ENCODE results near the gene C3orf80.
"Not testable (repeated sequence)": the region's sequence is repeated elsewhere in the genome, so short reads cannot be mapped to it uniquely, and the experiment has no call there.

The C3orf80 gene

DNA sequence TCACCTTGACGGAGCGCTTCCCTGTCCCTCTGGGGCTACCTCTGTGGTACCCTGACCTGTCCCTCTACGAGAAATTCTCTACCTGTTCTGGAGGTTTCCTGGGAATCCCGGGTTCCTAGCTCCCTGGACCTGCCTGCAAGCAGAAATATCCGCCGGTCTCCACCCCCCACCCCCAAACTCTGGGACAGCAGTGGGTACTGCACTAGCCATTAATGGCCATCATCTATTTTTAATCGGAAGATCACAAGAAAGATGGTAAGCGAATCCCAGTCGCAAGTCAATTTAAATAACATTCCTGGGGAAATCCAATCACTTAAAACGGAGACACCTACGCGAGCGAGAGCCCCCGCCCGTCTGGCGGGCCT lies 429 bp upstream of the C3orf80 start:
- POLR2A ChIA-PET (ENCODE audit: low non-redundant PET), result no interaction called here
- TF ChIP-seq, protein P1, sequence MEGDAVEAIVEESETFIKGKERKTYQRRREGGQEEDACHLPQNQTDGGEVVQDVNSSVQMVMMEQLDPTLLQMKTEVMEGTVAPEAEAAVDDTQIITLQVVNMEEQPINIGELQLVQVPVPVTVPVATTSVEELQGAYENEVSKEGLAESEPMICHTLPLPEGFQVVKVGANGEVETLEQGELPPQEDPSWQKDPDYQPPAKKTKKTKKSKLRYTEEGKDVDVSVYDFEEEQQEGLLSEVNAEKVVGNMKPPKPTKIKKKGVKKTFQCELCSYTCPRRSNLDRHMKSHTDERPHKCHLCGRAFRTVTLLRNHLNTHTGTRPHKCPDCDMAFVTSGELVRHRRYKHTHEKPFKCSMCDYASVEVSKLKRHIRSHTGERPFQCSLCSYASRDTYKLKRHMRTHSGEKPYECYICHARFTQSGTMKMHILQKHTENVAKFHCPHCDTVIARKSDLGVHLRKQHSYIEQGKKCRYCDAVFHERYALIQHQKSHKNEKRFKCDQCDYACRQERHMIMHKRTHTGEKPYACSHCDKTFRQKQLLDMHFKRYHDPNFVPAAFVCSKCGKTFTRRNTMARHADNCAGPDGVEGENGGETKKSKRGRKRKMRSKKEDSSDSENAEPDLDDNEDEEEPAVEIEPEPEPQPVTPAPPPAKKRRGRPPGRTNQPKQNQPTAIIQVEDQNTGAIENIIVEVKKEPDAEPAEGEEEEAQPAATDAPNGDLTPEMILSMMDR (conservative IDR thresholded peaks at IDR 0.05; ENCODE audit: low read depth), result no peak
- DNase-seq (ENCODE audit: low spot score), result no peak
- H3K27ac ChIP-seq, result no peak overlapping the region
- CTCF ChIA-PET, result interaction anchor here (0.7 kb wide), 1 partner anchor 138 kb away, joined by 3 read pairs; no protein-coding TSS in a partner anchor

DNA sequence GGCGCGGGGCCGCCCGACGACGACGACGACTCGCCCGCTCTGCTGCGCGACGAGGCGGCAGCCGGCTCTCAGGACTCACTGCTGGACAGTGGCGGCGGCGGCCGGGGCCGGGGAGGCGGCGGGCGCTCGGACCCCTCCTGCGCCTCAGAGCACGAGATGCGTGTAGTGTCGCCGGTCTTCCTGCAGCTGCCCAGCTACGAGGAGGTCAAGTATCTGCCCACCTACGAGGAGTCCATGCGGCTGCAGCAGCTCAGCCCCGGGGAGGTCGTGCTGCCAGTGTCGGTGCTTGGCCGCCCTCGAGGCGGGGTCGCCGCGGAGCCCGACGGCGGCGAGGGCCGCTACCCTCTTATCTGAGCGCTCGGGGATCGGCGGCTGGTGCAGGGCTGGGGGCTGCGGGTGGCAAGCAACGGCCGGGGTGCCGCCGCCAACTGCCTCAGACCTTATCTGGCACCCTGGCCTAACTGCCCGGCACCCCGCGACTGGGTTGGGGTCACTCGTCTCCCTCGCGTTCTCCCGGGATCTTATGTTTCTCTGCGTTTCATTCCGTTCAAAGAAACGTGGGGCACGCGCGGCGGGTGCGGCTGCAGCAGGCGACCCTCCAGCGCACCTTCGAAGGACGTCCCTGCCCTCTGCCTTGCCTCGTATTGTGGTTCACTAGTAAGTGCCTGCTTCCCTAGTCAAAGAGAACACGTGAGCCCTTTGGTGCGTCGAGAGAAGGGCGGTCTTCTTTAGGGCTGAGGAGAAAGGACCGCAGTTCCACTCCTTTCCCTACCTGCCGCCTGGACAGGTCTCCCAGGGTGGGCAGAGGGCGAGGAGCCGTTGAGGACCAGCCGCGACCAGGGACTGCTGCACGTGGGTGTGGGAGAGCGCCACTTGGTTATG lies 1.0 kb downstream of the C3orf80 start:
- ChIA-PET CTCF (interaction anchor here (0.6 to 0.9 kb wide), 3 partner anchors 9 to 920 kb away, joined by 3 to 4 read pairs (median 3); no protein-coding TSS in a partner anchor), POLR2A (ENCODE audit: low non-redundant PET) (no interaction called here)
- no peak for DNase-seq (ENCODE audit: low spot score)
- TF ChIP-seq, protein P1 (conservative IDR thresholded peaks at IDR 0.05; ENCODE audit: low read depth), result no peak
- no peak overlapping the region for H3K27ac ChIP-seq

DNA sequence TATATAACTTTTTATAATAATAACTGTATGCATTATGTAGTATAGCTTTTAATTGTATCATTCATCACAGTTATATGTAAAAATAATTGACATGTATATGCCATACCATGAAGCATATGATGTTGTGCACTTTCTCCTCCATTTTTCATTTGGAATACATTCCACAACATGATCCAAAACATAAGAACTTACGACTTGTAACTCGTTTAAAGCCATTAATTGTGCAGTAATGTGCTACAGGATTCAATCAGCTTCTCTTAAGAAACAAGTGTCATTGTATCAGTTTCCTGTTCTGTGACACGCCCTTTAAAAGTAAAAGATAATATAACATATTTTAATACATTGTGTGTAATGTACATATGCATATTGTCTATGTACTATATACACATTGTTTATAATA lies 2.2 kb downstream of the C3orf80 start:
- TF ChIP-seq, protein P1 (conservative IDR thresholded peaks at IDR 0.05; ENCODE audit: low read depth), result no peak
- DNase-seq (ENCODE audit: low spot score), result no peak
- no peak overlapping the region for H3K27ac ChIP-seq
- ChIA-PET CTCF (no interaction called here), POLR2A (ENCODE audit: low non-redundant PET) (no interaction called here)

DNA sequence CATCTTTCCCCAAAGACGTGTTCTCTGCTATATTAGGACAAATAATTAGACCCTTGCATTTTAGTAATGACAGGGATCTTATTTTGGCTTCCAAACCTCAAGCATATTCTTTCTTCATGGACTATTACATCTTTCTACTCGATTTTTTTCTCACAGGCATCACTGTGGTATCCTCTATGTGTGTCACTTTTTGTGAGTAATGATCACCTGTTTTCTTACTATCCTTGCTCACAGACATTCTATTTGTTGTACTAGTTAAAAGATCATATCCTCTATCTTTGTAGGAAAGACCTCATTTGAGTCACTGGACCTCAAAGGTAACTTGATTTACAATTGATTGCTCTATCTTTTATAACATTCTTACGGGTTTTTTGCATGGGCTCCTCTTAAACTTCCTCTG lies 6.8 kb downstream of the C3orf80 start:
- H3K27ac ChIP-seq, result no peak overlapping the region
- TF ChIP-seq, protein P1 (conservative IDR thresholded peaks at IDR 0.05; ENCODE audit: low read depth), result no peak
- CTCF ChIA-PET, result no interaction called here
- POLR2A ChIA-PET (ENCODE audit: low non-redundant PET), result no interaction called here
- DNase-seq (ENCODE audit: low spot score), result no peak

DNA sequence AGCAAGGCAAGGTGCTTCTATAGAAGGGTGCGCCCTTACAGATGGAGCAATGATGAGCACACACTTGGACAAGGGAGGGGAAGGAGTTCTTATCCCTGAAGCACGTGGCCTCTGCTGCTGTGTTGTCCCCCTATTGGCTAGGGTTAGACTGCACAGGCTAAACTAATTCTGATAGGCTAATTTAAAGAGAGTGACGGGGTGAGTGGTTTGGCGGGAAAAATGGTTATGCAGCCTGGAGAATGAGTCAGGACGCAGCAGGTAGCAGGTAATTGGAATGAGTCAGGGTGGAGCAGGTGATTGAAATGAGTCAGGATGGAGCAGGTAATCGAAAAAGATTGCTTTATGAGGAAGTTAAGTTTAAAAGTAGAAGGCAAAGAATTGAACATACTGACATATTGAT lies 15.5 kb downstream of the C3orf80 start:
- CTCF ChIA-PET; POLR2A ChIA-PET (ENCODE audit: low non-redundant PET); H3K27ac ChIP-seq: not testable (repeated sequence)
- peak; percentile 22 for DNase-seq (ENCODE audit: low spot score)

DNA sequence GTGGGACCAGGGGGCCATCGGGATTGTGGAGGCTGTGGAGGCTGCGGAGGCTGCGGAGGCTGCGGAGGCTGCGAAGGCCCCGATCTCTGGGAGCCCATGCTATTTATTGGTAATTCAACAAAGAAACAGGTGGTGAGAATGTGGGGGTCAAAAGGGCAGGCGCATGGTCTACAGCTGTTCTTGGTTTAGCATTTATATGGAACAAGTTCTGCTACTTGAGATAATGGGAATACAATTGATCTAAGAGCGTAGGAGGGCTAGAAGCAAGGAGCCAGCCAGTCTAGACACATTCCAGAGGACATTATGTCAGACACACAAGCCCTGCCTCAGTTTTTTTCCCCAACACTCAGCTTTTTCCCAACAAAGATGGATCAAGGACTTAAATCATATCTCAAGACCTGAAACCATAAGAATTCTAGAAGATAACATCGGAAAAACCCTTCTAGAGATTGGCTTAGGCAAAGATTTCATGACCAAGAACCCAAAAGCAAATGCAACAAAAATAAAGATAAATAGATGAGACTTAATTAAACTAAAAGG lies 20.1 kb downstream of the C3orf80 start:
- ChIA-PET POLR2A (ENCODE audit: low non-redundant PET) (no interaction called here), CTCF (interaction anchor here (0.6 kb wide), 1 partner anchor 214 kb away, joined by 3 read pairs; no protein-coding TSS in a partner anchor)

More for the DNA sequence above, 20.1 kb downstream of the C3orf80 start:
- TF ChIP-seq, protein P1 (conservative IDR thresholded peaks at IDR 0.05; ENCODE audit: low read depth), result no peak
- DNase-seq (ENCODE audit: low spot score), result no peak
- H3K27ac ChIP-seq, result no peak overlapping the region
